C4-2B (cell line): ENCODE data around the gene C19orf73.
"Not testable (repeated sequence)": the region's sequence is repeated elsewhere in the genome, so short reads cannot be mapped to it uniquely, and the experiment has no call there.

Experiments
- H3K27ac ChIP-seq: fragments of 450-650 bp; 2 replicates; pipeline ENCODE4 v1.5.1; 2017
- CTCF ChIP-seq: fragments of 450-650 bp; conservative IDR thresholded peaks from 2 replicates; pipeline ENCODE4 v1.5.1; 2017; ENCODE audit warnings: mild to moderate bottlenecking
- ZFX ChIP-seq: fragments of 450-650 bp; IDR thresholded peaks from 2 replicates; pipeline ENCODE4 v1.6.1; 2017

Gene C19orf73

GRCh38 chr19:49151267-49152118 lies 32.5 kb upstream of the C19orf73 start:
- TF ChIP-seq CTCF (no peak), ZFX (no peak)
- peak overlapping the region; percentile 95 for H3K27ac ChIP-seq

GRCh38 chr19:49150944-49151243 lies 32.0 kb upstream of the C19orf73 start:
- peak overlapping the region; percentile 95 for H3K27ac ChIP-seq
- TF ChIP-seq ZFX (no peak), CTCF (no peak)

GRCh38 chr19:49150106-49150943 lies 31.4 kb upstream of the C19orf73 start:
- H3K27ac ChIP-seq, result peak overlapping the region; percentile 95
- TF ChIP-seq ZFX, result peak; percentile 44; the same call in 1 of the 2 replicates
- no peak for TF ChIP-seq CTCF

- no peak for TF ChIP-seq CTCF
- TF ChIP-seq ZFX, result no peak
- H3K27ac ChIP-seq, result peak overlapping the region; percentile 95
Observed at GRCh38 chr19:49149652-49150105, 30.7 kb upstream of the C19orf73 start.

- peak overlapping the region; percentile 95 for H3K27ac ChIP-seq
- TF ChIP-seq CTCF, result no peak
- TF ChIP-seq ZFX, result no peak
Observed at GRCh38 chr19:49148784-49149651, 30.1 kb upstream of the C19orf73 start.

GRCh38 chr19:49148044-49148682 lies 29.2 kb upstream of the C19orf73 start:
- TF ChIP-seq ZFX (no peak), CTCF (no peak)
- peak overlapping the region; percentile 95 for H3K27ac ChIP-seq

GRCh38 chr19:49146408-49146770 lies 27.4 kb upstream of the C19orf73 start:
- H3K27ac ChIP-seq, result not testable (repeated sequence)
